Measurements from ENCODE around the gene MANSC1. TPM values are rescaled to one million over a fixed set of nuclear protein-coding genes. Genes with fewer than 3 reads are reported as not detected.

The MANSC1 gene
- total RNA-seq, 1 experiment from 2014 or later, result 10.0 TPM

- H3K27ac ChIP-seq (ENCODE audit: low read length), result no peak overlapping the region
- in situ Hi-C loops (cut with HindIII; ENCODE audit: low pct_unique_long_range_greater_than_20kb, low sequenced_read_pairs) (no loop called here), intact Hi-C loops (cut with micrococcal nuclease; ENCODE audit: unreplicated experiment) (no loop called here)
- H3K4me3 ChIP-seq (ENCODE audit: low read depth in 2 of 2, low read length in 2 of 2), result no peak overlapping the region
- H3K9me3 ChIP-seq (ENCODE audit: control insufficient read depth, insufficient read depth, low read depth, low read length), result no peaks in the 10 kb centered on the region
- ChIA-PET POLR2A (no interaction called here), CTCF (no interaction called here)
- no peaks in the 10 kb centered on the region for H3K36me3 ChIP-seq (ENCODE audit: control insufficient read depth, insufficient read depth, low read length)
- TF ChIP-seq CTCF (IDR thresholded peaks at IDR 0.05), result no peak
- TF ChIP-seq TCF7L2 (IDR thresholded peaks at IDR 0.05; ENCODE audit: low read depth, low read length), result no peak
- no peak for TF ChIP-seq REST (IDR thresholded peaks at IDR 0.05; ENCODE audit: insufficient read depth in 1 of 2, low read depth in 2 of 2, low read length in 1 of 2)
- TF ChIP-seq SIN3A (IDR thresholded peaks at IDR 0.05; ENCODE audit: borderline replicate concordance, insufficient read depth, low read depth, low read length), result no peak
- TF ChIP-seq POLR2AphosphoS5 (IDR thresholded peaks at IDR 0.05; ENCODE audit: low read depth, low read length), result no peak
- no peaks in the 10 kb centered on the region for H3K4me1 ChIP-seq (ENCODE audit: control insufficient read depth, insufficient read depth, low read length)
- H3K27me3 ChIP-seq (ENCODE audit: control insufficient read depth, insufficient read depth, low read length), result no peaks in the 10 kb centered on the region
- no TSS peak for BruUV-seq (replicated peaks)
- DNase-seq (ENCODE audit: low read depth, low spot score), result no peak
- ATAC-seq, result no peak
Observed at GRCh38 chr12:12378616-12379015, 28.6 kb upstream of the MANSC1 start.

GRCh38 chr12:12376646-12377448, 26.8 kb upstream of the MANSC1 start:
- no peaks in the 10 kb centered on the region for H3K4me1 ChIP-seq (ENCODE audit: control insufficient read depth, insufficient read depth, low read length)
- TF ChIP-seq REST (IDR thresholded peaks at IDR 0.05; ENCODE audit: insufficient read depth in 1 of 2, low read depth in 2 of 2, low read length in 1 of 2) (no peak), TCF7L2 (IDR thresholded peaks at IDR 0.05; ENCODE audit: low read depth, low read length) (no peak), CTCF (IDR thresholded peaks at IDR 0.05) (peak; percentile 59; the same call in 1 of the 2 replicates), SIN3A (IDR thresholded peaks at IDR 0.05; ENCODE audit: borderline replicate concordance, insufficient read depth, low read depth, low read length) (no peak), POLR2AphosphoS5 (IDR thresholded peaks at IDR 0.05; ENCODE audit: low read depth, low read length) (no peak)
- POLR2A ChIA-PET, result interaction anchor here (1.5 kb wide), 1 partner anchor 236 kb away, joined by 3 read pairs; no protein-coding TSS in a partner anchor
- CTCF ChIA-PET, result interaction anchor here (0.7 kb wide), 1 partner anchor 127 kb away, joined by 5 read pairs; no protein-coding TSS in a partner anchor
- BruUV-seq (replicated peaks), result no TSS peak
- no peak overlapping the region for H3K27ac ChIP-seq (ENCODE audit: low read length)
- H3K27me3 ChIP-seq (ENCODE audit: control insufficient read depth, insufficient read depth, low read length), result no peaks in the 10 kb centered on the region
- intact Hi-C loops (cut with micrococcal nuclease; ENCODE audit: unreplicated experiment), result loop anchor here (2.0 kb wide), 2 partner anchors 188 to 328 kb away; no protein-coding TSS in a partner anchor
- H3K4me3 ChIP-seq (ENCODE audit: low read depth in 2 of 2, low read length in 2 of 2), result no peak overlapping the region
- ATAC-seq (peak; percentile 83), DNase-seq (ENCODE audit: low read depth, low spot score) (peak; percentile 52)
- no peaks in the 10 kb centered on the region for H3K9me3 ChIP-seq (ENCODE audit: control insufficient read depth, insufficient read depth, low read depth, low read length)
- H3K36me3 ChIP-seq (ENCODE audit: control insufficient read depth, insufficient read depth, low read length), result no peaks in the 10 kb centered on the region
- in situ Hi-C loops (cut with HindIII; ENCODE audit: low pct_unique_long_range_greater_than_20kb, low sequenced_read_pairs), result no loop called here

Measured in Panc1 (cell line).